ENCODE results near the gene IFI35.
A peak's percentile ranks its signal among the peaks of the same experiment; 100 is the strongest.

IFI35 gene

DNA sequence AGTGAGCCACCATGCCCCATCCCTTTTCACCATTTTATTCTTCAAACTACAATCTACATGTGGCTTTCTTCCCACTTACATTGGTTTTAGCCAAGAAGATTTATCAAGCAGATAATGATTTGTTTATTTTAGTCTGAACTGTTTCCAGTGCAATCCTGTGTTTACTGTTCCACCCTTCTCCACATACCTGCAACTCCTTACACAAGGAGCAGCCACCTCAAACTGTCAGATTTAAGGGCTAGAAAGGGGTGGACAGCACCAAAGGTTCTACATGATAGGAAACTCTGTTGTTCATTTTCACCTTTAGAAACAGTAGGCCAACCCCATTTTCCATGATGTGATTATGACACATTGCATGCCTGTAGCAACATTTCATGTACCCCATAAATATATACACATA is 24.3 kb upstream of the IFI35 start:
- Histone ChIP-seq H3K4me3 (replicated peaks; ENCODE audit: insufficient read depth, low read length) (no peak overlapping the region), H3K27ac (replicated peaks) (no peak overlapping the region), H3K27me3 (ENCODE audit: insufficient read depth, poor library complexity, severe bottlenecking) (no peaks in the 10 kb centered on the region)
- TF ChIP-seq POLR2AphosphoS5 (IDR thresholded peaks at IDR 0.05; ENCODE audit: low read depth) (no peak), GABPA (IDR thresholded peaks at IDR 0.05; ENCODE audit: low read depth) (no peak), SPI1 (IDR thresholded peaks at IDR 0.05; ENCODE audit: borderline replicate concordance, low read depth) (no peak)
- TF ChIP-seq, protein P1, sequence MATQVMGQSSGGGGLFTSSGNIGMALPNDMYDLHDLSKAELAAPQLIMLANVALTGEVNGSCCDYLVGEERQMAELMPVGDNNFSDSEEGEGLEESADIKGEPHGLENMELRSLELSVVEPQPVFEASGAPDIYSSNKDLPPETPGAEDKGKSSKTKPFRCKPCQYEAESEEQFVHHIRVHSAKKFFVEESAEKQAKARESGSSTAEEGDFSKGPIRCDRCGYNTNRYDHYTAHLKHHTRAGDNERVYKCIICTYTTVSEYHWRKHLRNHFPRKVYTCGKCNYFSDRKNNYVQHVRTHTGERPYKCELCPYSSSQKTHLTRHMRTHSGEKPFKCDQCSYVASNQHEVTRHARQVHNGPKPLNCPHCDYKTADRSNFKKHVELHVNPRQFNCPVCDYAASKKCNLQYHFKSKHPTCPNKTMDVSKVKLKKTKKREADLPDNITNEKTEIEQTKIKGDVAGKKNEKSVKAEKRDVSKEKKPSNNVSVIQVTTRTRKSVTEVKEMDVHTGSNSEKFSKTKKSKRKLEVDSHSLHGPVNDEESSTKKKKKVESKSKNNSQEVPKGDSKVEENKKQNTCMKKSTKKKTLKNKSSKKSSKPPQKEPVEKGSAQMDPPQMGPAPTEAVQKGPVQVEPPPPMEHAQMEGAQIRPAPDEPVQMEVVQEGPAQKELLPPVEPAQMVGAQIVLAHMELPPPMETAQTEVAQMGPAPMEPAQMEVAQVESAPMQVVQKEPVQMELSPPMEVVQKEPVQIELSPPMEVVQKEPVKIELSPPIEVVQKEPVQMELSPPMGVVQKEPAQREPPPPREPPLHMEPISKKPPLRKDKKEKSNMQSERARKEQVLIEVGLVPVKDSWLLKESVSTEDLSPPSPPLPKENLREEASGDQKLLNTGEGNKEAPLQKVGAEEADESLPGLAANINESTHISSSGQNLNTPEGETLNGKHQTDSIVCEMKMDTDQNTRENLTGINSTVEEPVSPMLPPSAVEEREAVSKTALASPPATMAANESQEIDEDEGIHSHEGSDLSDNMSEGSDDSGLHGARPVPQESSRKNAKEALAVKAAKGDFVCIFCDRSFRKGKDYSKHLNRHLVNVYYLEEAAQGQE (IDR thresholded peaks at IDR 0.05; ENCODE audit: insufficient replicate concordance, low read depth) = no peak
- TF ChIP-seq, protein P2, sequence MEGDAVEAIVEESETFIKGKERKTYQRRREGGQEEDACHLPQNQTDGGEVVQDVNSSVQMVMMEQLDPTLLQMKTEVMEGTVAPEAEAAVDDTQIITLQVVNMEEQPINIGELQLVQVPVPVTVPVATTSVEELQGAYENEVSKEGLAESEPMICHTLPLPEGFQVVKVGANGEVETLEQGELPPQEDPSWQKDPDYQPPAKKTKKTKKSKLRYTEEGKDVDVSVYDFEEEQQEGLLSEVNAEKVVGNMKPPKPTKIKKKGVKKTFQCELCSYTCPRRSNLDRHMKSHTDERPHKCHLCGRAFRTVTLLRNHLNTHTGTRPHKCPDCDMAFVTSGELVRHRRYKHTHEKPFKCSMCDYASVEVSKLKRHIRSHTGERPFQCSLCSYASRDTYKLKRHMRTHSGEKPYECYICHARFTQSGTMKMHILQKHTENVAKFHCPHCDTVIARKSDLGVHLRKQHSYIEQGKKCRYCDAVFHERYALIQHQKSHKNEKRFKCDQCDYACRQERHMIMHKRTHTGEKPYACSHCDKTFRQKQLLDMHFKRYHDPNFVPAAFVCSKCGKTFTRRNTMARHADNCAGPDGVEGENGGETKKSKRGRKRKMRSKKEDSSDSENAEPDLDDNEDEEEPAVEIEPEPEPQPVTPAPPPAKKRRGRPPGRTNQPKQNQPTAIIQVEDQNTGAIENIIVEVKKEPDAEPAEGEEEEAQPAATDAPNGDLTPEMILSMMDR (IDR thresholded peaks at IDR 0.05; ENCODE audit: insufficient read depth, low read length) = no peak
- DNase-seq (ENCODE audit: low read depth in 1 of 2, low spot score in 1 of 2) = no peak

DNA sequence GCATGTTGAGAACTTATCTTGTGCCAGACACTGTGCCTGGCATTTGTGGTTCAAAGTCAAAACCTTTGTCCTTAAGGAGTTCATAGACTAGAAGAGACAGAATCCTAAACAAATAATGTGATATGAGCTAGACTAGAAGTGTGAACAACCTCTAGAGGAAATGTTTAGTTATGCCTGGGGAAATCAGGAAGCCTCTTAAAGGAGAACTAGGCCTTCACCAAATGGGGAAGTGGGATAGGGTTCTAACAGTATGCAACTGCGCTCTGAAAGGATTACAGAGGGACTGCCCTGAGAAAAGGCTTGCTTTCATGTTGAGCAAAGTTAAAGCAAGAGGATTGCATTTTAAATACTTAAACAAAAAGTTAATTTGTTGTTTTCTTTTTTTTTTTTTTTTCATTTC is 21.4 kb upstream of the IFI35 start:
- TF ChIP-seq SPI1 (IDR thresholded peaks at IDR 0.05; ENCODE audit: borderline replicate concordance, low read depth) = peak; percentile 100
- no peak for TF ChIP-seq GABPA (IDR thresholded peaks at IDR 0.05; ENCODE audit: low read depth)
- peak; percentile 19; the same call in 1 of the 2 replicates for TF ChIP-seq POLR2AphosphoS5 (IDR thresholded peaks at IDR 0.05; ENCODE audit: low read depth)
- Histone ChIP-seq H3K4me3 (replicated peaks; ENCODE audit: insufficient read depth, low read length) (no peak overlapping the region), H3K27ac (replicated peaks) (peak overlapping the region; percentile 80), H3K27me3 (ENCODE audit: insufficient read depth, poor library complexity, severe bottlenecking) (no peaks in the 10 kb centered on the region)
- peak in 1 of 2 experiments; percentile 86 for DNase-seq (ENCODE audit: low read depth in 1 of 2, low spot score in 1 of 2)

DNA sequence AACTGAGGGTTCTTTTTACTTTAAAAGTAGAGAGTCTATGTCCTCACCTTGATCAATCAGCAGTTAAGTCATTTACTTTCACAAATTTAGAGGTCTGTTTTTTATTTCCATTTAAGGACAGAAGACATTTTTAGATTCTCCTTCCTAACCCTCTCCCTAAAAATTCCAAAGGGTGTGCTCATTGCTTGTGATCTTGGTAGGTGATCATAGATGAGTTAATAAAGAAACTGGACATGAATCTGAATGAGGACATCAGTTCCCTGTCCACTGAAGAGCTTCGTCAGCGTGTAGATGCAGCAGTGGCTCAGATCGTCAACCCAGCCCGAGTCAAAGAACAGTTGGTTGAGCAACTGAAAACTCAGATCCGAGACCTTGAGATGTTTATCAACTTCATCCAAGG is 17.4 kb upstream of the IFI35 start:
- no peak overlapping the region for H3K27ac ChIP-seq (replicated peaks)
- no peaks in the 10 kb centered on the region for H3K27me3 ChIP-seq (ENCODE audit: insufficient read depth, poor library complexity, severe bottlenecking)
- TF ChIP-seq, protein P2 (IDR thresholded peaks at IDR 0.05; ENCODE audit: insufficient read depth, low read length) = no peak
- TF ChIP-seq GABPA (IDR thresholded peaks at IDR 0.05; ENCODE audit: low read depth) = no peak
- TF ChIP-seq, protein P1 (IDR thresholded peaks at IDR 0.05; ENCODE audit: insufficient replicate concordance, low read depth) = no peak
- TF ChIP-seq POLR2AphosphoS5 (IDR thresholded peaks at IDR 0.05; ENCODE audit: low read depth) = no peak
- no peak for TF ChIP-seq SPI1 (IDR thresholded peaks at IDR 0.05; ENCODE audit: borderline replicate concordance, low read depth)
- H3K4me3 ChIP-seq (replicated peaks; ENCODE audit: insufficient read depth, low read length) = no peak overlapping the region
- no peak for DNase-seq (ENCODE audit: low read depth in 1 of 2, low spot score in 1 of 2)

DNA sequence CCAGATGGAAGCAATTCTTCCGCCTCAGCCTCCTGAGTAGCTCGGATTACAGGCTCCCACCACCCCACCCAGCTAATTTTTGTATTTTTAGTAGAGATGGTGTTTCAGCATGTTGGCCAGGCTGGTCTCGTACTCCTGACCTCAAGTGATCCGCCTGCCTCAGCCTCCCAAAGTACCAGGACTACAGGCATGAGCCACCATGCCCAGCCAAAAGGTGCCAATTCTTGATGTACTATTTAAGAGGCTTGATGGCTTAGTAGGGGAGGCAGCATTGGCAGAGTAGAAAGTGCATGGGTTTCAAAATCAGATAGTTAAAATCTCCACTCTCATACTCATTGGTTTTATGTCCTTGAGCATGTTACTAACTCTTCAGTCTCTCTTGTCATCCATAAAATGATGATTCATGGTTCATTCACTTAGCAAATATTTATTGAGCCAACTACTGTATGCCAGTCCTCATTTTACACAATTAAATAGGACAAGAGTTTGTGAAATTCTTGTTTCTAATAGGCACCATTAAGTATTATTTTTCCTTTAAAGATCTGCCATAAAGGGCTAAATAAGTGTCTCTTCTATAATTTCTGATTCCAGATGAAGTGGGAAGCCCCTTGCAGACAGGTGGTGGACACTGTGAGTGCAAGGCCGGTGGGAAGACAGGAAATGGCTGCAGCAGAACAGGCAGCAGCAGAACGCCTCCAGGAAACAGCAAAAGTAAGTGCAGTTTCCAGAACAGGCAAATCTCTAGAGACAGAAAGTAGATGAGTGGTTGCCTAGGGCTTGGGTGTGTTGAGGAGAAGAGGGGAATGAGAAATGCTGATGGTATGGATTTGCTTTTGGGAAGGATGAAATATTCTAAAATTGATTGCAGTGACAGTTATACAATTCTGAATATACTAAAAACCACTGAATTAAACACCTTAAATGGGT is 16.6 kb upstream of the IFI35 start:
- TF ChIP-seq SPI1 (IDR thresholded peaks at IDR 0.05; ENCODE audit: borderline replicate concordance, low read depth) = no peak
- TF ChIP-seq POLR2AphosphoS5 (IDR thresholded peaks at IDR 0.05; ENCODE audit: low read depth) = no peak
- TF ChIP-seq, protein P1 (IDR thresholded peaks at IDR 0.05; ENCODE audit: insufficient replicate concordance, low read depth) = no peak
- TF ChIP-seq GABPA (IDR thresholded peaks at IDR 0.05; ENCODE audit: low read depth) = no peak
- TF ChIP-seq, protein P2 (IDR thresholded peaks at IDR 0.05; ENCODE audit: insufficient read depth, low read length) = no peak
- H3K27me3 ChIP-seq (ENCODE audit: insufficient read depth, poor library complexity, severe bottlenecking) = no peaks in the 10 kb centered on the region
- no peak for DNase-seq (ENCODE audit: low read depth in 1 of 2, low spot score in 1 of 2)
- H3K27ac ChIP-seq (replicated peaks) = no peak overlapping the region
- H3K4me3 ChIP-seq (replicated peaks; ENCODE audit: insufficient read depth, low read length) = no peak overlapping the region
